Nephron (organoid): ENCODE measurements around the gene DRC1.

Experiments used
- H3K27ac Mint-ChIP-seq, 3 experiments: 2 replicates each; pipeline ENCODE4 v1.8.0; 2020; ENCODE audit warnings: mixed read lengths in 3 of 3, mild to moderate bottlenecking in 2 of 3, moderate library complexity in 1 of 3
- H3K27me3 Mint-ChIP-seq: 2 replicates; pipeline ENCODE4 v1.8.0; 2021; ENCODE audit warnings: low read depth, mild to moderate bottlenecking, moderate library complexity, mixed read lengths
- H3K36me3 Mint-ChIP-seq: 2 replicates; pipeline ENCODE4 v1.8.0; 2020; ENCODE audit warnings: low read depth, mixed read lengths
- H3K4me1 Mint-ChIP-seq: 2 replicates; pipeline ENCODE4 v1.8.0; 2020; ENCODE audit warnings: mixed read lengths
- H3K4me3 Mint-ChIP-seq, 3 experiments: 2 replicates each; pipeline ENCODE4 v1.8.0; 2020; ENCODE audit warnings: mild to moderate bottlenecking in 3 of 3, mixed read lengths in 3 of 3, moderate library complexity in 2 of 3
- H3K9me3 Mint-ChIP-seq: 2 replicates; pipeline ENCODE4 v1.8.0; 2020; ENCODE audit warnings: mixed read lengths
- TF ChIP-seq, protein P1 (sequence below), 3 experiments: fragments of 200-600 bp; sonication (generic); IDR thresholded peaks; one replicate each; pipeline ENCODE4 v1.5.0; 2021; ENCODE audit warnings: antibody characterized with exemption in 3 of 3; ENCODE audit not compliant: unreplicated experiment in 3 of 3

Gene DRC1

DNA sequence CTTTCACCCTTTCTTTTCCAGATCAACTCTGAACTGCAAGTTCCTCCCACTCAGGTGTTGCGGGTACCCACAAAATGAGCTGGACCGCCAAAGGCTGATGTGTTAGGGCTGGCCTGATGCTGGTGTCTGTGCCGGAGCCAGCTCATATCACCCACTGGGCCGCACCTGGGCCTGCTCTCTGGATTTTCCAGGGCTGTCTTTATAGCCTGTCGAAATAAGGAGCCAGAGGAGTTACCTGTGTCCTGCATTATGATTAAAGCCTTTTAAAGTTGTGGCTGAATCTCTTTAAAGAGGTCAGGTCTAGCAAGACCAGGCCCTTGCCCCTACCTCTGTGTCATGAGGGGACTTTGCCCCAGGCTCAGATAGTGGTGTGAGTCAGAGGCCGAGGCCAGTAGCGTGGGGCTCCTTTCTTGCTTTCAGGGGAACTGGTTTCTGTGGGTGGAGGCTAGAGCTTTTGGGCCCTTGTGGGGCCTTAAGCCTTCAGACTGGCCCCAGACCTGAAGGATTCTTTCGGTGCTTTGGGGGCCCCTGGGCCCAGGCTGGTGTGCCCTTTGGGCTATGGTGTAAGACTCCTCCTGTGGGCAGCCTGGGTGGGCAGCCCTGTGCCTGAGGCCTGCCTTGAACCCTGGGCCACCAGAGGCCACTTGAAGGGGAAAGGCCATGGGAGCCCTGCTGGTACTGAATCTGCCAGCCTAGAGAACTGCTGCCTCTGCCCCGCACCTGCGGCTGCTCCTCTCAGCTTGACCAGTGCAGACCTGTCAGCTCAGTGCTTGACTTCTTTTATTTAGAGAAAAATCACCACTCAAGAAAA lies 54.9 kb downstream of the DRC1 start:
- no peaks in the 10 kb centered on the region for H3K4me1 Mint-ChIP-seq
- no peak overlapping the region for H3K4me3 Mint-ChIP-seq
- peak overlapping the region in 1 of 3 experiments; percentile 41 for H3K27ac Mint-ChIP-seq
- peaks cover 5% of the 10 kb centered on the region for H3K27me3 Mint-ChIP-seq
- no peaks in the 10 kb centered on the region for H3K9me3 Mint-ChIP-seq
- H3K36me3 Mint-ChIP-seq, result no peaks in the 10 kb centered on the region
- TF ChIP-seq, protein P1, sequence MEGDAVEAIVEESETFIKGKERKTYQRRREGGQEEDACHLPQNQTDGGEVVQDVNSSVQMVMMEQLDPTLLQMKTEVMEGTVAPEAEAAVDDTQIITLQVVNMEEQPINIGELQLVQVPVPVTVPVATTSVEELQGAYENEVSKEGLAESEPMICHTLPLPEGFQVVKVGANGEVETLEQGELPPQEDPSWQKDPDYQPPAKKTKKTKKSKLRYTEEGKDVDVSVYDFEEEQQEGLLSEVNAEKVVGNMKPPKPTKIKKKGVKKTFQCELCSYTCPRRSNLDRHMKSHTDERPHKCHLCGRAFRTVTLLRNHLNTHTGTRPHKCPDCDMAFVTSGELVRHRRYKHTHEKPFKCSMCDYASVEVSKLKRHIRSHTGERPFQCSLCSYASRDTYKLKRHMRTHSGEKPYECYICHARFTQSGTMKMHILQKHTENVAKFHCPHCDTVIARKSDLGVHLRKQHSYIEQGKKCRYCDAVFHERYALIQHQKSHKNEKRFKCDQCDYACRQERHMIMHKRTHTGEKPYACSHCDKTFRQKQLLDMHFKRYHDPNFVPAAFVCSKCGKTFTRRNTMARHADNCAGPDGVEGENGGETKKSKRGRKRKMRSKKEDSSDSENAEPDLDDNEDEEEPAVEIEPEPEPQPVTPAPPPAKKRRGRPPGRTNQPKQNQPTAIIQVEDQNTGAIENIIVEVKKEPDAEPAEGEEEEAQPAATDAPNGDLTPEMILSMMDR (IDR thresholded peaks at IDR 0.05; ENCODE audit: unreplicated experiment in 3 of 3), result no peak

DNA sequence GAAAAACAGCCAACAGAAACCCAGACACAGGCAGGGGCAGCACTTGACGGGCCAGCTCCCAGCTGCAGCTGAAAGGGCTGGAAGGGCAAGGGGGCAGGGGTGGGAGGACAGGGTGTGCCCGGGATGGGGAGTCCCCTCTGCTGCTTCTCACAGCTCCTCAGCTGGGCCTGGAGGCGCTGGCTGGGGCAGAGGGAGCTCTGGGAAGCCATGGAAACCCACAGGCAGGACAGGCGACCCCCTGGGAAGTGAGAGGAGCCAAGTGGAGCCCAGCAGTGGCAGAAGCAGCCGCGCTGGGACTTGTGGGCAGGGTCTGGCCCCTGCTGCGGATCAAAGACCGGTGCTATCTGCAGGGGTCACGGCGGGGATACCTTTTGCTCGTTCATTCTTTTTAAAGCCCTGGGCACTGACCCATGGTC lies 55.5 kb downstream of the DRC1 start:
- no peak overlapping the region for H3K4me3 Mint-ChIP-seq
- H3K4me1 Mint-ChIP-seq, result no peaks in the 10 kb centered on the region
- H3K36me3 Mint-ChIP-seq, result no peaks in the 10 kb centered on the region
- peak overlapping the region in 1 of 3 experiments; percentile 41 for H3K27ac Mint-ChIP-seq
- TF ChIP-seq, protein P1 (IDR thresholded peaks at IDR 0.05; ENCODE audit: unreplicated experiment in 3 of 3), result no peak
- H3K9me3 Mint-ChIP-seq, result no peaks in the 10 kb centered on the region
- H3K27me3 Mint-ChIP-seq, result peaks cover 5% of the 10 kb centered on the region

DNA sequence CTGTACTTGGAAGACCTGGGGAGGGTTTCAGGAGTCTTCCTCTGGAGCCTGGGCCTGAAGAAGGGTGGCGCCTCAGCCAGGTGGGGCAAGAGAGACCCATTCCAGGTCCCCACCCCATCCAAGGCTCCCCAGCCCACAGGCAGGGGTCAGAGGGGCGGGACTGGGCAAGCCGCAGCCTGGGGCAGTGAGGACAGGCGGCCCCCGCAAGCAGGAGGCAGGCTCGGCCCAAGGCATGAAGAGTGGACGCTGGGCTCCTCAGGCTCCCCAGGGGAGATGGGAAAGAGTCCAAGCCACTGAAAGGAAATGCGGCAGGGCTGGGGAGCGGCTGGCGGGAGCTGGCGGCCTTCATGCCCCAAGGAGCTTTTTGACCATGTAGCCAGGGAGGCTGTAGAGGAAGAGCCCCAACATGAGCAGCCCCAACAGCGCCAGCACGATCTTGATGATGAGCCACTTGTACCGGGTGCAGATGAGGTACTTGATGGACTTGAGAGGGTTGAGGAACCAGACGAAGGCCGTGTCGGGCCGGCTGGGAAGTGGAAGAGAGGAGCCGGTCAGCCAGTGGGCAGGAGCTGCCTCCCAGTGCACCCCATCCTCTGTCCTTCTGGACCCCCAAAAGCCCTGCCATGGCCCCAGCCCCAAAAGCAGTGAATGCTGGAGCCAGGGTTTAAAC lies 56.1 kb downstream of the DRC1 start:
- Mint-ChIP-seq H3K27ac (no peak overlapping the region), H3K9me3 (no peaks in the 10 kb centered on the region), H3K4me3 (no peak overlapping the region), H3K36me3 (no peaks in the 10 kb centered on the region), H3K4me1 (no peaks in the 10 kb centered on the region), H3K27me3 (peaks cover 6% of the 10 kb centered on the region)
- TF ChIP-seq, protein P1 (IDR thresholded peaks at IDR 0.05; ENCODE audit: unreplicated experiment in 3 of 3), result no peak

DNA sequence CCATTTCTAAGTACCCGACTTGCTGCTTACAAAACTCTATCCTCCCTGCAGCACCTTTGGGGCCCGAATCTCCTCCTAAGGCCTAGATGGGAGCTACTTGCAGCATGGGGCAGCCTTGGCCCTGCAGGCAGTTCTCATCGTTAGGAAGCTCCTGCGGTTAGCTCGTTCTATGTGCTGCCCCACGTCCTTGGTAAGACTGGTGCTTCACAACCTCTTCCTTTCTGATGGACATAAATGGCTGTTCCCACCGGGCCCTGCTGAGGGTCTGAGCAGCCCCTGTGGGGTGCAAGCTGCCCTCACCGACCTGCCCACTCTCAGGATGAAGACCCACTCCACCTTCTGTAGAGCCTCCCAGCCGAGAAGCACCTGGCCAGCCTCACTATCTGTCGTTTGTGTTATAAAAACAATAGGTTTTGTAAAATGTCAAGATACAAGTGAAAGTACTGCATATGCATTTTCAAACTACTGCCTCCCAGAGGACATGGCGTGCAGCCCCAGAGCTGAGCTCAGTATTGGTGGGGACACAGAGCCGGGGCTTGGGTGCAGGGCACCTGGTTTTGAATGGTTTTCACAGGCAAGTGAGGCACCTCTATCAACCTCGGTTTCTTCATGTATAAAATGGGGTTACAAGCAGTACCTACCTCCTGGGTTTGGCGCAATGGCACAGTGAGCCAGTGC lies 56.8 kb downstream of the DRC1 start:
- Mint-ChIP-seq H3K27ac (no peak overlapping the region), H3K4me1 (no peaks in the 10 kb centered on the region), H3K4me3 (no peak overlapping the region), H3K9me3 (no peaks in the 10 kb centered on the region), H3K36me3 (no peaks in the 10 kb centered on the region), H3K27me3 (peaks cover 8% of the 10 kb centered on the region)
- TF ChIP-seq, protein P1 (IDR thresholded peaks at IDR 0.05; ENCODE audit: unreplicated experiment in 3 of 3), result no peak

DNA sequence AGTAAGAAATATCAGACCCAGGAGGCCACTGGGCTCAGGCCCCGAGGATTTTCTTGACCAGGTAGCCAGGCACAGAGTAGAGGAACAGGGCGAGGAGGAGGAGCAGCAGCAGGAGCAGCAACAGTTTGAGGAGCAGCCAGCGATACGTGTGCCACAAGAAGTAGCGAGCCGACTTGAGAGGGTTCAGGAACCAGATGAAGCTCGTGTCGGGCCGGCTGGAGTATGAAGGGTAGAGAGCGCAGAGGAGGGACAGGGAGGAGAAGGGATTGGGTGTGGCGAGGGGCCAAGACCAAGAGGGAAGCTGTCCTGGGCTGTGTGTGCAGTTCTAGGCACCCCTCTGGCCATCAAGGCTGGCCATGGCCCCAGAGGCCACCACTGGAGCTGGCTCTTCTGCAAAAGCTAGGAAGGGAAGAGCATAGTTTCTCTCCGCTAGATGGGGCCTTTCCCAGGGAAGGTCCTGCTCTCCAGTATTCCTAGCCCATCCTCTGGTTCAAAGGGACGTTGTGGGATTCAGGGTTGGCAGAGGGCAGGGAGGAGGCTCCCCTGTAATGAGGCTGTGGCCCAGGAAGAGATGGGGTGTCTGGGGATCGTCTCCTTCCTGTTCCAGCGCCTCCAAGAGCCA lies 58.4 kb downstream of the DRC1 start:
- Mint-ChIP-seq H3K4me1 (no peaks in the 10 kb centered on the region), H3K27ac (no peak overlapping the region)

More for the DNA sequence above, 58.4 kb downstream of the DRC1 start:
- H3K4me3 Mint-ChIP-seq, result no peak overlapping the region
- H3K27me3 Mint-ChIP-seq, result peaks cover 12% of the 10 kb centered on the region
- H3K36me3 Mint-ChIP-seq, result no peaks in the 10 kb centered on the region
- TF ChIP-seq, protein P1 (IDR thresholded peaks at IDR 0.05; ENCODE audit: unreplicated experiment in 3 of 3), result no peak
- H3K9me3 Mint-ChIP-seq, result no peaks in the 10 kb centered on the region
